OCI-LY7 (cell line): ENCODE data around the gene FAM193B. TPM values are rescaled to one million over a fixed set of nuclear protein-coding genes. Genes with fewer than 3 reads are reported as not detected.

Source experiments
- BruUV-seq: library from RNA; stranded (reverse); fragments of 400-500 nt; replicated peaks from 2 replicates; lab custom pipeline; 2021; lab: Mats Ljungman, UMichigan
- CTCF ChIA-PET: fragments of 300-600 bp; sonication (Branson Sonifier 250); formaldehyde crosslinking; loops from one replicate; lab custom pipeline; 2022; ENCODE audit warnings: antibody characterized with exemption; ENCODE audit not compliant: unreplicated experiment; lab: Charles Lee
- POLR2A ChIA-PET: fragments of 300-600 bp; sonication (Branson Sonifier 250); formaldehyde crosslinking; loops from one replicate; lab custom pipeline; 2022; ENCODE audit warnings: antibody characterized with exemption; lab: Charles Lee
- DNase-seq: peaks from one replicate; pipeline ENCODE4 v3.0.0-alpha.2; 2015; ENCODE audit warnings: low spot score
- H2AFZ ChIP-seq: fragments of 200-600 bp; sonication (generic), shearing (Covaris generic); 2 replicates; pipeline ENCODE4 v1.6.1; 2014; ENCODE audit warnings: mild to moderate bottlenecking, antibody characterized with exemption, low read length, moderate library complexity
- H3K27ac ChIP-seq: fragments of 200-600 bp; sonication (generic); 2 replicates; pipeline ENCODE4 v1.5.1; 2014; ENCODE audit warnings: mixed run types, low read depth, mild to moderate bottlenecking, moderate library complexity, low read length, inconsistent platforms; ENCODE audit not compliant: poor library complexity, severe bottlenecking
- H3K36me3 ChIP-seq: fragments of 200-600 bp; sonication (generic); 2 replicates; pipeline ENCODE4 v1.6.1; 2014; ENCODE audit warnings: mild to moderate bottlenecking, antibody characterized with exemption, low read length, moderate library complexity, mixed read lengths; ENCODE audit not compliant: insufficient read depth
- H3K4me1 ChIP-seq: fragments of 200-600 bp; sonication (generic); 2 replicates; pipeline ENCODE4 v1.5.1; 2014; ENCODE audit warnings: mild to moderate bottlenecking, low read length; ENCODE audit not compliant: insufficient read depth, poor library complexity, severe bottlenecking
- H3K4me2 ChIP-seq: fragments of 200-600 bp; sonication (generic); 2 replicates; pipeline ENCODE4 v1.6.1; 2014; ENCODE audit warnings: mild to moderate bottlenecking, low read length
- H3K4me3 ChIP-seq: fragments of 200-600 bp; sonication (generic); 2 replicates; pipeline ENCODE4 v1.5.1; 2014; ENCODE audit warnings: mild to moderate bottlenecking, low read depth, low read length; ENCODE audit not compliant: poor library complexity, severe bottlenecking
- H3K79me2 ChIP-seq: fragments of 200-600 bp; sonication (generic); 2 replicates; pipeline ENCODE4 v1.6.1; 2016; ENCODE audit warnings: low read depth, mild to moderate bottlenecking, low read length, moderate library complexity, mixed read lengths; ENCODE audit not compliant: insufficient read depth
- H3K9me2 ChIP-seq: fragments of 200-600 bp; sonication (generic); 2 replicates; pipeline ENCODE4 v1.6.1; 2016; ENCODE audit warnings: mild to moderate bottlenecking, low read length, mixed read lengths; ENCODE audit not compliant: insufficient read depth
- H3K9me3 ChIP-seq: fragments of 200-600 bp; sonication (generic); 2 replicates; pipeline ENCODE4 v1.6.1; 2014; ENCODE audit warnings: mild to moderate bottlenecking, mixed run types, low read length, mixed read lengths
- H4K20me1 ChIP-seq: fragments of 200-600 bp; sonication (generic); 2 replicates; pipeline ENCODE4 v1.6.1; 2014; ENCODE audit warnings: mild to moderate bottlenecking, antibody characterized with exemption, low read length, moderate library complexity, mixed read lengths; ENCODE audit not compliant: insufficient read depth
- CTCF ChIP-seq: fragments of 200-600 bp; sonication (generic); conservative IDR thresholded peaks from 2 replicates; pipeline ENCODE4 v1.5.1; 2014; ENCODE audit warnings: mild to moderate bottlenecking, antibody characterized with exemption, low read length, moderate library complexity, mixed read lengths
- EZH2phosphoT487 ChIP-seq: fragments of 200-600 bp; sonication (generic); IDR thresholded peaks from 2 replicates; pipeline ENCODE4 v1.6.1; 2018; ENCODE audit warnings: low read depth, borderline replicate concordance, mild to moderate bottlenecking, mixed run types, antibody characterized with exemption, low read length, moderate library complexity, mixed read lengths
- intact Hi-C: fragments of 100-400 bp; cut with micrococcal nuclease; formaldehyde crosslinking; loops from one replicate; pipeline ENCODE4 v1.10.0; 2022; ENCODE audit not compliant: unreplicated experiment
- total RNA-seq, 2 experiments: library from RNA; depleted of rRNA in 1 of 2; stranded (reverse); fragments of >200 nt in 1 of 2; shearing (Covaris generic) in 1 of 2; gene quantifications; 2 replicates each; pipeline ENCODE4 v1.2.3, GENCODE V29; 2014 to 2022

The FAM193B gene
- total RNA-seq, 2 experiments from 2014 or later: 63.2 to 104 TPM

- H3K79me2 ChIP-seq: no peaks in the 10 kb centered on the region
- no TSS peak for BruUV-seq
- no peak for DNase-seq
- intact Hi-C loops: no loop called here
- H3K36me3 ChIP-seq: peaks cover 79% of the 10 kb centered on the region; the same call in 1 of the 2 replicates
- H4K20me1 ChIP-seq: no peaks in the 10 kb centered on the region
- H3K9me3 ChIP-seq: no peaks in the 10 kb centered on the region
- no peak overlapping the region for H3K27ac ChIP-seq
- H3K4me3 ChIP-seq: no peak overlapping the region
- TF ChIP-seq CTCF (no peak), EZH2phosphoT487 (no peak)
- POLR2A ChIA-PET: no interaction called here
- H3K4me1 ChIP-seq: no peaks in the 10 kb centered on the region
- H3K4me2 ChIP-seq: no peak overlapping the region
- no peaks in the 10 kb centered on the region for H3K9me2 ChIP-seq
- no peak overlapping the region for H2AFZ ChIP-seq
- CTCF ChIA-PET: no interaction called here
These were observed 23.7 kb downstream of the FAM193B start for GRCh38 chr5:177530638-177531037.

- DNase-seq: no peak
- no peaks in the 10 kb centered on the region for H3K4me1 ChIP-seq
- no peaks in the 10 kb centered on the region for H4K20me1 ChIP-seq
- H2AFZ ChIP-seq: no peak overlapping the region
- no peak overlapping the region for H3K4me2 ChIP-seq
- H3K9me3 ChIP-seq: no peaks in the 10 kb centered on the region
- no peaks in the 10 kb centered on the region for H3K9me2 ChIP-seq
- CTCF ChIA-PET: interaction anchor here (0.6 to 0.9 kb wide), 2 partner anchors 16 to 40 kb away, joined by 3 read pairs; no protein-coding TSS in a partner anchor
- peaks cover 79% of the 10 kb centered on the region for H3K36me3 ChIP-seq
- H3K4me3 ChIP-seq: no peak overlapping the region
- POLR2A ChIA-PET: interaction anchor here (0.6 kb wide), 1 partner anchor 99 kb away, joined by 3 read pairs; no protein-coding TSS in a partner anchor
- no peak overlapping the region for H3K27ac ChIP-seq
- TF ChIP-seq CTCF: no peak
- no peak for TF ChIP-seq EZH2phosphoT487
- no TSS peak for BruUV-seq
- intact Hi-C loops: no loop called here
- no peaks in the 10 kb centered on the region for H3K79me2 ChIP-seq
These were observed 24.8 kb downstream of the FAM193B start for GRCh38 chr5:177529247-177530203.

- H3K9me2 ChIP-seq: no peaks in the 10 kb centered on the region
- POLR2A ChIA-PET: interaction anchor here (0.6 kb wide), 1 partner anchor 99 kb away, joined by 3 read pairs; no protein-coding TSS in a partner anchor
- BruUV-seq: no TSS peak
- TF ChIP-seq CTCF (no peak), EZH2phosphoT487 (no peak)
- no peak for DNase-seq
- H3K79me2 ChIP-seq: no peaks in the 10 kb centered on the region
- H3K4me1 ChIP-seq: no peaks in the 10 kb centered on the region
- intact Hi-C loops: no loop called here
- no peak overlapping the region for H3K4me2 ChIP-seq
- H3K4me3 ChIP-seq: no peak overlapping the region
- no peaks in the 10 kb centered on the region for H4K20me1 ChIP-seq
- no peaks in the 10 kb centered on the region for H3K9me3 ChIP-seq
- H3K27ac ChIP-seq: no peak overlapping the region
- CTCF ChIA-PET: no interaction called here
- H2AFZ ChIP-seq: no peak overlapping the region
- peaks cover 82% of the 10 kb centered on the region for H3K36me3 ChIP-seq
These were observed 25.7 kb downstream of the FAM193B start for GRCh38 chr5:177528631-177529030.
